ENCODE results near the gene POTEH.
"Not testable (repeated sequence)": the region's sequence is repeated elsewhere in the genome, so short reads cannot be mapped to it uniquely, and the experiment has no call there.

The POTEH gene

DNA sequence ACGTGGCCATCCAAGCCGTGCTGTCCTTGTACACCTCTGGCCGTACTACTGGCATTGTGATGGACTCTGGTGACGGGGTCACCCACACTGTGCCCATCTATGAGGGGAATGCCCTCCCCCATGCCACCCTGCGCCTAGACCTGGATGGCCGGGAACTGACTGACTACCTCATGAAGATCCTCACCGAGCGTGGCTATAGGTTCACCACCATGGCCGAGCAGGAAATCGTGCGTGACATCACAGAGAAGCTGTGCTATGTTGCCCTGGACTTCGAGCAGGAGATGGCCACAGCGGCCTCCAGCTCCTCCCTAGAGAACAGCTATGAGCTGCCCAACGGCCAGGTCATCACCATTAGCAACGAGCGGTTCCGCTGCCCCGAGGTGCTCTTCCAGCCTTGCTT is 32.1 kb downstream of the POTEH start:
- DNase-seq (ENCODE audit: low spot score); in situ Hi-C loops (cut with MboI; ENCODE audit: low pct_unique_long_range_greater_than_20kb, low sequenced_read_pairs, unreplicated experiment): not testable (repeated sequence)

DNA sequence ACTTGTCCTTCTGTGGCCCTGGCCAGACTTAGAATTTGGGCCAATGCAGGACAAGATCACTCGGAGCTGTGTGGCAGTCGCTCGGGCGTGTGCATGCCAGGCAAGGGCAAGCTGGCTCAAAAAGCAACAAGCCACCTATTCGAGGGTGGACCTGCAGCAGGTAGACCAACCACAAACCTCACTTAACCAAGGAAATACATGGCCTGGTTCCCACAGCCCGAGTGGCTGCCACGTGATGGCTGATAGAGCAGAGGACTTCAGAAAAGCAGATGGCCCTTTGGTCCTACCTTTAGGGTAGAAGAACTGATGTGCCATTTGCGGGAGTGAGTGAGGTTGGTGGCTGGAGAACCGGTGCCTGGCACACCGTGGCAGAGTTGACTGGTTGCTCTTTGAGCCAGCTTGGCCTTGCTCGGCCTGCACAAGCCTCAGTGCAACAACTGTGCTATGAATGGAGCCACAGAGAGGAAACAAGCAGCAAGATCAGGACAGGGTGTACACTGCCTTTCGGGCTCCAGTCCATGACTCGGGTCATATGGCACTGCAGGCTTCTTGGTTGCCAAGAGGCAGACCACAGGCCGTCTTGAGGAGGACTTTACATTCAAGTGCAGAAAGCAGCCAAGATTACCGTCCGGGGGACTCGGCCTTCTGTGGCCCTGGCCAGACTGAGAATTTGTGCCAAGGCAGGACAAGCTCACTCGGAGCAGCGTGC is 39.5 kb downstream of the POTEH start:
- in situ Hi-C loops (cut with MboI; ENCODE audit: low pct_unique_long_range_greater_than_20kb, low sequenced_read_pairs, unreplicated experiment); DNase-seq (ENCODE audit: low spot score): not testable (repeated sequence)

DNA sequence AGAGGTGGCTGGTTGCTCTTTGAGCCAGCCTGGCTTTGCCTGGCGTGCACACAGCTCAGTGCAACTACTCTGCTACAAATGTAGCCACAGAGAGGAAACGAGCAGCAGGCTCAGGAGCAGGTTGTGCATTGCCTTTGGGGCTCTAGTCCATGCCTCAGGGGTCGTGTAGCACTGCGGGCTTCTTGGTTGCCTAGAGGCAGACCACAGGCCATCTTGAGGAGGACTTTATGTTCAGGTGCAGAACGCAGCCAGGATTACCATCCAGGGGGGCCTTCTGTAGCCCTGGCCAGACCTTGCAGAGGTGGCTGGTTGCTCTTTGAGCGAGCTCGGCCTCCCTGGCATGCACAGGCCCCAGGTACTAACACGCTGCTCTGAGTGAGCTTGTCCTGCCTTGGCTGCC is 41.2 kb downstream of the POTEH start:
- DNase-seq (ENCODE audit: low spot score); in situ Hi-C loops (cut with MboI; ENCODE audit: low pct_unique_long_range_greater_than_20kb, low sequenced_read_pairs, unreplicated experiment): not testable (repeated sequence)

DNA sequence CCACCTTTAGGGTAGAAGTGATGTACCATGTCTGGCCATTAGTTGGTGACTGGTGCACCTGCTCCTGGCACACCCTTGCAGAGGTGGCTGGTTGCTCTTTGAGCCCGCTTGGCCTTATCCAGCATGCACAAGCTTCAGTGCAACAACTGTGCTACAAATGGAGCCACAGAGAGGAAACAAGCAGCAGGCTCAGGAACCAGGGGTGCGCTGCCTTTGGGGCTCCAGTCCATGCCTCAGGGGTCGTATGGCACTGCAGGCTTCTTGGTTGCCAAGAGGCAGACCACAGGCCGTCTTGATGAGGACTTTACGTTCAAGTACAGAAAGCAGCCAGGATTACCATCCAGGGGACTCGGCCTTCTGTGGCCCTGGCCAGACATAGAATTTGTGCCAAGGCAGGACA is 44.6 kb downstream of the POTEH start:
- DNase-seq (ENCODE audit: low spot score); in situ Hi-C loops (cut with MboI; ENCODE audit: low pct_unique_long_range_greater_than_20kb, low sequenced_read_pairs, unreplicated experiment): not testable (repeated sequence)

DNA sequence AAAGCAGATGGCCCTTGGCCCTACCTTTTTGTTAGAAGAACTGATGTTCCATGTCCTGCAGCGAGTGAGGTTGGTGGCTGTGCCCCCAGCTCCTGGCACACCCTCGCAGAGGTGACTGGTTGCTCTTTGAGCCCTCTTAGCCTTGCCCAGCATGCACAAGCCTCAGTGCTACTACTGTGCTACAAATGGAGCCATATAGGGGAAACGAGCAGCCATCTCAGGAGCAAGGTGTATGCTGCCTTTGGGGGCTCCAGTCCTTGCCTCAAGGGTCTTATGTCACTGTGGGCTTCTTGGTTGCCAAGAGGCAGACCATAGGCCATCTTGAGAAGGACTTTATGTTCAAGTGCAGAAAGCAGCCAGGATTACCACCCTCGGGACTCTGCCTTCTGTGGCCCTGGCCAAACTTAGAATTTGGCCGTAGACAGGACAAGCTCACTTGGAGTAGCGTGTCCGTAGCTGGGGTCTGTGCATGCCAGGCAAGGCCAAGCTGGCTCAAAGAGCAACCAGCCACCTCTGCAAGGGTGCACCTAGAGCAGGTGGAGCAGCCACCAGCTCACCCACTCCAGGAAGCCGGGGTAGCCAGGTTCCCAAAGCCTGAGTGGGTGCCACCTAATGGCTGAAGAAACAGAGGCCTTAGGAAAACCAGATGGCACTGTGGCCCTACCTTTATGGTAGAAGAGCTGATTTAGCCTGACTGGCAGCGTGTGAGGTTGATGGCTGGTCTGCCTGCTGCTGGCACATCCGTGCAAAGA is 48.5 kb downstream of the POTEH start:
- DNase-seq (ENCODE audit: low spot score); in situ Hi-C loops (cut with MboI; ENCODE audit: low pct_unique_long_range_greater_than_20kb, low sequenced_read_pairs, unreplicated experiment): not testable (repeated sequence)

DNA sequence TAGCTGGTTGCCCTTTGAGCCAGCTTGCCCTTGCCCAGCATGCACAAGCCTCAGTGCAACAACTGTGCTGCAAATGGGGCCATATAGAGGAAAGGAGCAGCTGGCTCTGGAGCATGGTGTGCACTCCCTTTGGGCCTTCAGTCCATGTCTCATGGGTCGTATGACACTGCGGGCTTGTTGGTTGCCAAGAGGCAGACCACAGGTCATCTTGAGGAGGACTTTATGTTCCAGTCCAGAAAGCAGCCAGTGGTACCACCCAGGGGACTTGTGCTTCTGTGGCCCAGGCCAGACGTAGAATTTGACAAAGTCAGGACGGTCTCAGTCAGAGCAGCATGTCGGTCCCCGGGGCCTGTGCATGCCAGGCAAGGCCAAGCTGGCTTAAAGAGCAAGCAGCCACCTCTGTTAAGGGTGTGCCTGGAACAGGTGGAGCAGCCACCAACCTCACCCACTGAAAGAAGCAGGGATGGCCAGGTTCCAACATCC is 49.1 kb downstream of the POTEH start:
- in situ Hi-C loops (cut with MboI; ENCODE audit: low pct_unique_long_range_greater_than_20kb, low sequenced_read_pairs, unreplicated experiment); DNase-seq (ENCODE audit: low spot score): not testable (repeated sequence)

DNA sequence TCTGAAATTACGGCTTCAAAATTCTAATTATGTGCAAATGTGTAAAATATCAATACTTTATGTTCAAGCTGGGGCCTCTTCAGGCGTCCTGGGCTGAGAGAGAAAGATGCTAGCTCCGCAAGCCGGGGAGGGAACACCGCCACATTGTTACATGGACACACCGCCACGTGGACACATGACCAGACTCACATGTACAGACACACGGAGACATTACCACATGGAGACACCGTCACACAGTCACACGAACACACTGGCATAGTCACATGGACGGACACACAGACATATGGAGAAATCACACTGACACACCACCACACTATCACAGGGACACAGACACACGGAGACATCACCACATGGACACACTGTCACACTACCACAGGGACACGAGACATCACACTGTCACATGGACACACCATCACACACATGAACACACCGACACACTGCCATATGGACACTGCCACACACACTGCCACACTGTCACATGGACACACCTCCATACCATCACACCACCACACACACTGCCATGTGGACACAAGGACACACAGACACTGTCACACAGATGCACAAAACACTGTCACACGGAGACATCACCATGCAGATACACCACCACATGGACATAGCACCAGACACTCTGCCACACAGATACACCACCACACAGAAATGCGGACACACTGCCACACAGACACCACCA is 58.0 kb downstream of the POTEH start:
- DNase-seq (ENCODE audit: low spot score) = not testable (repeated sequence)

DNA sequence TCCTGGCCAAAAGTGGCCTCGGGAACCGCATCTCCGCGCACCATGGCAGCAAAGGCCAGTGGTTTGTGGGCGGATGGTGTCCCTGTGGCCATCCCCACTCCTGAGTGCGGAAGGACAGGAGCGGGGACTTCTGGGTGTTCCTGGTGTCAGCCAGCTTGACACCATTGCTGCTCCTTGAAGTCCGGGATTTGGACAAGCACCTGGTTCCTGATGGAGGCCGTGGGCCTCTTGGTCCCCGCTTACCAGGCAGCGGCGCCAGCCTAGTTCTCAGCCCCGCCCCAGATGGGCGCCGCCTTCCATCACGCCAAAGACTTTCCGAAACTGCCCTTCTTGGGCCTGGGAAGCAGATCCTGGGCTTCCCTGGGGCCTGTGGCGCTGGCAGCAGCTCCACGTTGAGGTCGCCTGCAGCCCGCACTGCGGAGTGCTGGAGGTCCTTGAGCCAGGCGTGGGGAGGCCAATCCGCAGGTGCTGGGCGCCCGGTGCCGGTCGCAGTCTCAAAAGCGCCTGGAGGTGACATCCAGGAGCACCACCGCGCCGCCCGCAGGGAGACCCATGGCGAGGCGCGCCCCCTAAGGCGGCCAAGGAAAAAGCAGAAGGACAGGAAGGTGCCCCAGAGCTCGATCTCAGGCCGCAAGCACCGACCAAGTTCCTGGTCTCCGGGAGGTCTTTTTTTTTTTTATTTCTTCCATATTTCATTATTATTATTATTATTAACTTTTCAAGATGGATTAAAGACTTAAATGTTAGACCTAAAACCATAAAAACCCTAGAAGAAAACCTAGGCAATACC is 59.5 kb downstream of the POTEH start:
- in situ Hi-C loops (cut with MboI; ENCODE audit: low pct_unique_long_range_greater_than_20kb, low sequenced_read_pairs, unreplicated experiment); DNase-seq (ENCODE audit: low spot score): not testable (repeated sequence)

More for the DNA sequence above, 58.0 kb downstream of the POTEH start:
- in situ Hi-C loops (cut with MboI; ENCODE audit: low pct_unique_long_range_greater_than_20kb, low sequenced_read_pairs, unreplicated experiment) = not testable (repeated sequence)

DNA sequence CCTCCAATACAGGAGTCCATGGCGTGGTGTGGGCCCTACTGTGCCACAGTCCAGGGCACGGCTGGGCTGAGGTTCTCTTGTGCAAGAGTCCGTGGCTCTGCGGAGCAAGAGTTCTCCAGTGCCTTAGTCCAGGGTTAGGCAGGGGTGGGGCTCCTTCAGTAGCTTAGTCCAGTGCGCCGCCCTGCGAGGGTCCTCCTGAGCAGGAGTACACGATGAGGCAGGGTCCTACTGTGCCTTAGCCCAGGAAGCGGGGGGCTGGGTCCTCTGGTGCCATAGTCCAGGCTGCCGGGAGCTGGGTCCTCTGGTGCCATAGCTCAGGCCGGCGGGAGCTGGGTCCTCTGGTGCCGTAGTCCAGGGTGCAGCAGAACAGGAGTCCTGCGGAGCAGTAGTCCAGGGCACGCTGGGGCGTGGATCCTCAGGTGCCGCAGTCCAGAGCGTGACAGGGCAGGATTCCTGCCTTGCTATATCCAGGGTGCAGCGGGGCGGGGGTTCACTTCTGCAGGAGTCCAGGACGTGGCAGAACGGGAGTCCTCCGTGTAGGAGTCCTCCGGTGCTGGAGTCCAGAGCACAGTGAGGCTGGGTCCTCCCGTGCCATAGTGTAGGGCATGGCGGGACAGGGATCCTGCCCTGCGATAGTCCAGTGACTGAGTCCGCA is 69.7 kb downstream of the POTEH start:
- DNase-seq (ENCODE audit: low spot score); in situ Hi-C loops (cut with MboI; ENCODE audit: low pct_unique_long_range_greater_than_20kb, low sequenced_read_pairs, unreplicated experiment): not testable (repeated sequence)

DNA sequence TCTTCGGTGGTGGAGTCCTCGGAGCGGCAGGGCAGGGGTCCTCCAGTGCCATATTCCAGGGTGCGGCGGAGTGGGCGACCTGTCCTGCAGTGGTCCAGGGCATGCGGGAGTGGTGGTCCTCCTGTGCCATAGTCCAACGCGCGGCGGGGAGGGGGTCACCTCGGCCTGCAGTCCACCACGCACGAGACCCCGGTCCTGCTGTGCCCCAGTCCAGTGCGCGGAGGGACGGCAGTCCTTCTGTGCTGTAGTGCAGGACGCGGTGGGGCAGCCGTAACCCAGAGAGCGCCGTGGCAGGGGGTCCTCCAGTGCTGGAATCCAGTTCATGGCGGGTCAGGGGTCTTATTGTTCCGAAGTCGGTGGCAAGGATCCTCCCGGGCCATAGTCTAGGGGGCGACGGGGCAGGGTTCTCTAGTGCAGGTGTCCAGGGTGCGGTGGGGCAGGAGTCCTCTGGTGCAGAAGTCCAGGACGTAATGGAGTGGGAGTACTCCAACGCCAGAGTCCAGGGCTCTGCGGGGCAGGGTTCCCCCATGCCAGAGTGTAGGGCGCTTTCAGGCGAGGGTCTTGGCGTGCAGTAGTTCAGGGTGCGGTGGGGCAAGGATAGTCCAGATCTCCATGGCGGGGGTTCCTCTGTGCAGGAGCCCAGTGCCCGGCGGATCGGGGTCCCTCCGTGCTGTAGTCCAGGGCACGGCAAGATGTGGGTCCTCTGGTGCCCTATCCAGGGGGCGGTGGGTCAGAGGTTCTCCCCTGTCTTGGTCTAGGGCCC is 70.7 kb downstream of the POTEH start:
- in situ Hi-C loops (cut with MboI; ENCODE audit: low pct_unique_long_range_greater_than_20kb, low sequenced_read_pairs, unreplicated experiment) = not testable (repeated sequence)

DNA sequence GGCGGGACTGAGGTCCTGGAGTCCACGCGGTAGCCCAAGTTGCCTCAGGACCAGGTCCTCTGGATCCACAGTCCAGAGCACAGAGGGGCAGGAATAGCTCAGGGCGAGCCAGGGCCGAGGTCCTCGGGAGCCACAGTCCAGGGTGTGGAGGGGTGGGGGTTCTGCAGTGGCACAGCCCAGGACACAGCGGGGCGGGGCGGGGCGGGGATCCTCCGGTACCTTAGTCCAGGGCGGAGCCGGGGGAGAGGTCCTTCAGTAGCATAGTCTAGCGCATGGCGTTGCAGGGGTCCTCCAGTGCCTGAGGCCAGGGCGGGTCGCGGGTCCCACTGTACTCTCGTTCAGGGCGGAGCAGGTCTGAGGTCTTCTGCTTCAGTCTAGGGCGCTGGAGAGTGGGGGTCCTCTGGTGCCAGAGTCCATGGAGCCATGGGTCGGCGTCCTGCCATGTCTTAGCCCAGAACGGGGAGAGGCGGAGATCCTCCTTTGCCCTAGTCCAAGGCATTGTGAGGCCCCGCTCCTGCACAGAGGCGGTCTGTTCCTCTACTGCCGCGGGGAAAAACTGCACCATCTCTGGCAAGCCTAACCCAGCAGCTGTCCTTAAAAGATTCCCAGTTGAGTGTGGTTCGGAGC is 71.4 kb downstream of the POTEH start:
- in situ Hi-C loops (cut with MboI; ENCODE audit: low pct_unique_long_range_greater_than_20kb, low sequenced_read_pairs, unreplicated experiment); DNase-seq (ENCODE audit: low spot score): not testable (repeated sequence)

More for the DNA sequence above, 70.7 kb downstream of the POTEH start:
- not testable (repeated sequence) for DNase-seq (ENCODE audit: low spot score)

DNA sequence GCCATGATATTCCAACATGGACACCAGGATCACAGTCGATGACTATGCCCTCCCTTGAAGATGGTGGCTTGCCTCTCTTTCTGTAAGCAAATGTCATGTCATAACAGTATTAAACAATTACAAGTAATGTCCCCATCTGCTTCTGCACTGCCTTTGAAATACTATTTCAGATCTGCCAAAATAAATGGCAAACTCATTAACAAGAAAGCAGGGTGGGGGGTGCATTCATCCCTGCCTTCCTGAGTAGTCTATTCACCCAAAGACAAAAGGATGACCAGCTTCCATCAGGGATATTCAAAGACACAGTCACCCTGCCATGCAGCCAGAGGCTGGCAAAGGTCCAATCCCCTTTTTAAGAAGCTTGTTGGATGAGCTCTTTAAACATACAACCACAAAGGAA is 73.7 kb downstream of the POTEH start:
- DNase-seq (ENCODE audit: low spot score); in situ Hi-C loops (cut with MboI; ENCODE audit: low pct_unique_long_range_greater_than_20kb, low sequenced_read_pairs, unreplicated experiment): not testable (repeated sequence)
